HepG2 (cell line): ENCODE measurements around the gene BPIFB2. TPM values are rescaled to one million over a fixed set of nuclear protein-coding genes. Genes with fewer than 3 reads are reported as not detected.

Source experiments
- EZH2 ChIP-seq: conservative IDR thresholded peaks from 2 replicates; pipeline ENCODE4 v1.6.1; 2012; ENCODE audit warnings: mild to moderate bottlenecking, low read depth, low read length, moderate library complexity
- USF2 ChIP-seq, 2 experiments: sonication (generic) in 1 of 2; formaldehyde crosslinking in 1 of 2; IDR thresholded peaks; 2 replicates each; pipeline versions ENCODE4 v1.5.1 to v1.6.1; 2011 to 2020; ENCODE audit warnings: borderline replicate concordance in 1 of 2, low read depth in 1 of 2, low read length in 1 of 2, mild to moderate bottlenecking in 1 of 2, missing genetic modification reagents in 1 of 2, moderate library complexity in 1 of 2
- ZBTB40 ChIP-seq, 2 experiments: fragments of 450-650 bp in 1 of 2; sonication (generic) in 1 of 2; formaldehyde crosslinking in 1 of 2; IDR thresholded peaks; 2 replicates each; pipeline versions ENCODE4 v1.6.1 to v1.8.0; 2016 to 2022; ENCODE audit warnings: antibody characterized with exemption in 1 of 2, mild to moderate bottlenecking in 1 of 2, missing genetic modification reagents in 1 of 2
- ZNF552 ChIP-seq: sonication (generic); formaldehyde crosslinking; IDR thresholded peaks from 2 replicates; pipeline ENCODE4 v1.9.0; 2022; ENCODE audit warnings: missing genetic modification reagents, mild to moderate bottlenecking, borderline replicate concordance
- ZNF574 ChIP-seq: sonication (generic); formaldehyde crosslinking; IDR thresholded peaks from 2 replicates; pipeline ENCODE4 v1.4.0; 2020; ENCODE audit warnings: missing genetic modification reagents
- polyA plus RNA-seq, 8 experiments: library from polyadenylated mRNA; depleted of rRNA in 3 of 8; stranded (reverse) in 7 of 8; unstranded in 1 of 8; fragments of >200 nt; fragmentation: Illumina TruSeq in 4 of 8; extraction: Trizol in 4 of 8; gene quantifications; 2 replicates each; pipeline versions ENCODE4 v1.2.1 to v1.2.3, GENCODE V29; 2011 to 2016; ENCODE audit warnings: low read depth in 4 of 8, missing spikeins in 1 of 8, mixed read lengths in 1 of 8; ENCODE audit not compliant: insufficient read depth in 1 of 8
- total RNA-seq, 5 experiments: library from RNA; depleted of rRNA; stranded (reverse); fragments of >200 nt; fragmentation: Illumina TruSeq; extraction: Trizol; gene quantifications; 2 replicates each; pipeline ENCODE4 v1.2.3, GENCODE V29; 2016; ENCODE audit warnings: low read depth in 1 of 5
- TF ChIP-seq, protein P1 (sequence below): sonication (generic); formaldehyde crosslinking; IDR thresholded peaks from 2 replicates; pipeline ENCODE4 v1.4.0; 2020; ENCODE audit warnings: missing genetic modification reagents
- TF ChIP-seq, protein P2 (sequence below): sonication (generic); formaldehyde crosslinking; IDR thresholded peaks from 2 replicates; pipeline ENCODE4 v1.5.0; 2020; ENCODE audit warnings: missing genetic modification reagents, mild to moderate bottlenecking, borderline replicate concordance

Gene BPIFB2
- total and polyA plus RNA-seq, 2 of the 13 experiments (the other 11 are each of a cell fraction or from before 2014, with no cell fraction given), result 54.5 to 902 TPM

DNA sequence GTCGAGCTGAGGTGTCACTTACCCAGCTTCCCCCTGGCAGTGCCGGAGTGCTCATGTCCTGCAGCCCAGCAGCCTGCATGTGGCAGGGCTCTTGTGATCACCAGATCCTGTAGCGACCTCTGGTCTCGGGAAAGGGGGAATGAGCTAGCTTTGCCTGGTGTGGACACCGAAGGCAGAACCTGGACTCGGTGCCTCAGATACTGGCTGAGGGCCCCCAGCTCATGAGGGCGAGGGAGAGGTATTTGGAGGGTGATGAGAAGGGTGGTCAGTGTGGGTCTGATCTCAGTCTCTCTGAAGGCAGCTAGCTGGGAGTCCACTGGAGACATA lies 29.5 kb upstream of the BPIFB2 start (continued):
- TF ChIP-seq ZBTB40 (IDR thresholded peaks at IDR 0.05) (no peak), ZBTB40 (CRISPR knock-in tag; IDR thresholded peaks at IDR 0.05) (peak; percentile 18; the same call in 1 of the 2 replicates), EZH2 (0 out of 2 replicates have a peak, but pooled peaks have one; percentile 64), ZNF552 (peak; percentile 85; the same call in 1 of the 2 replicates), ZNF574 (CRISPR knock-in tag) (no peak), USF2 (IDR thresholded peaks at IDR 0.05; ENCODE audit: low read depth, low read length) (no peak), USF2 (CRISPR knock-in tag; IDR thresholded peaks at IDR 0.05; ENCODE audit: borderline replicate concordance) (no peak)
- TF ChIP-seq, protein P1, sequence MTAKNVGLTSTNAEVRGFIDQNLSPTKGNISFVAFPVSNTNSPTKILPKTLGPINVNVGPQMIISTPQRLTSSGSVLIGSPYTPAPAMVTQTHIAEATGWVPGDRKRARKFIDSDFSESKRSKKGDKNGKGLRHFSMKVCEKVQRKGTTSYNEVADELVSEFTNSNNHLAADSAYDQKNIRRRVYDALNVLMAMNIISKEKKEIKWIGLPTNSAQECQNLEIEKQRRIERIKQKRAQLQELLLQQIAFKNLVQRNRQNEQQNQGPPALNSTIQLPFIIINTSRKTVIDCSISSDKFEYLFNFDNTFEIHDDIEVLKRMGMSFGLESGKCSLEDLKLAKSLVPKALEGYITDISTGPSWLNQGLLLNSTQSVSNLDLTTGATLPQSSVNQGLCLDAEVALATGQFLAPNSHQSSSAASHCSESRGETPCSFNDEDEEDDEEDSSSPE (CRISPR knock-in tag), result no peak
- TF ChIP-seq, protein P2, sequence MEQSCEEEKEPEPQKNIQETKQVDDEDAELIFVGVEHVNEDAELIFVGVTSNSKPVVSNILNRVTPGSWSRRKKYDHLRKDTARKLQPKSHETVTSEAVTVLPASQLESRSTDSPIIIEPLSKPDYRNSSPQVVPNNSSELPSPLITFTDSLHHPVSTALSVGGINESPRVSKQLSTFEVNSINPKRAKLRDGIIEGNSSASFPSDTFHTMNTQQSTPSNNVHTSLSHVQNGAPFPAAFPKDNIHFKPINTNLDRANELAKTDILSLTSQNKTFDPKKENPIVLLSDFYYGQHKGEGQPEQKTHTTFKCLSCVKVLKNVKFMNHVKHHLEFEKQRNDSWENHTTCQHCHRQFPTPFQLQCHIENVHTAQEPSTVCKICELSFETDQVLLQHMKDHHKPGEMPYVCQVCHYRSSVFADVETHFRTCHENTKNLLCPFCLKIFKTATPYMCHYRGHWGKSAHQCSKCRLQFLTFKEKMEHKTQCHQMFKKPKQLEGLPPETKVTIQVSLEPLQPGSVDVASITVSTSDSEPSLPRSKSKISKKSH (CRISPR knock-in tag), result peak; percentile 18; the same call in 1 of the 2 replicates
- TF ChIP-seq, all 625 proteins: peak for 7
